MCF 10A (cell line): ENCODE data around the gene ANK2. TPM values are rescaled to one million over a fixed set of nuclear protein-coding genes. Genes with fewer than 3 reads are reported as not detected.

Experiments
- BruUV-seq: library from RNA; stranded (reverse); fragments of 400-500 nt; replicated peaks from 2 replicates; lab custom pipeline; 2021; lab: Mats Ljungman, UMichigan
- CTCF ChIA-PET: fragments of 300-600 bp; sonication (Branson Sonifier 250); formaldehyde crosslinking; extraction: SDS; loops from one replicate; lab custom pipeline; 2021; ENCODE audit warnings: antibody characterized with exemption, inconsistent platforms; lab: Yijun Ruan, JAX
- POLR2A ChIA-PET: fragments of 300-600, 350-650 bp; sonication (Branson Sonifier 250); formaldehyde crosslinking; extraction: SDS; loops from one replicate; lab custom pipeline; 2020; ENCODE audit warnings: antibody characterized with exemption, inconsistent platforms; lab: Yijun Ruan, JAX
- DNase-seq: peaks from one replicate; pipeline ENCODE4 v3.0.0-alpha.2; 2018; ENCODE audit not compliant: unreplicated experiment
- H3K27ac Mint-ChIP-seq: one replicate; pipeline ENCODE4 v1.8.0; 2022; ENCODE audit warnings: mild to moderate bottlenecking, low read depth, mixed read lengths; ENCODE audit not compliant: unreplicated experiment
- H3K27me3 Mint-ChIP-seq: one replicate; pipeline ENCODE4 v1.8.0; 2022; ENCODE audit warnings: mixed read lengths; ENCODE audit not compliant: insufficient read depth, unreplicated experiment
- H3K36me3 Mint-ChIP-seq: one replicate; pipeline ENCODE4 v1.8.0; 2022; ENCODE audit warnings: mild to moderate bottlenecking, moderate library complexity, mixed read lengths; ENCODE audit not compliant: insufficient read depth, unreplicated experiment
- H3K4me1 Mint-ChIP-seq: one replicate; pipeline ENCODE4 v1.8.0; 2022; ENCODE audit warnings: mixed read lengths; ENCODE audit not compliant: insufficient read depth, unreplicated experiment
- H3K4me3 Mint-ChIP-seq: one replicate; pipeline ENCODE4 v1.8.0; 2022; ENCODE audit warnings: mild to moderate bottlenecking, moderate library complexity, mixed read lengths; ENCODE audit not compliant: unreplicated experiment
- H3K9me3 Mint-ChIP-seq: one replicate; pipeline ENCODE4 v1.8.0; 2022; ENCODE audit warnings: mixed read lengths; ENCODE audit not compliant: unreplicated experiment
- intact Hi-C: fragments of 100-400 bp; cut with micrococcal nuclease; formaldehyde crosslinking; loops from 2 replicates; pipeline ENCODE4 v1.14.1; 2022
- total RNA-seq: library from RNA; stranded (reverse); gene quantifications from 2 replicates; pipeline ENCODE4 v1.2.3, GENCODE V29; 2022
- TF ChIP-seq, protein P1 (sequence below): fragments of 200-600 bp; IDR thresholded peaks from one replicate; pipeline ENCODE4 v1.8.0; 2022; ENCODE audit warnings: antibody characterized with exemption, mild to moderate bottlenecking; ENCODE audit not compliant: unreplicated experiment

The ANK2 gene
- total RNA-seq, 1 experiment from 2014 or later: 37.4 TPM

DNA sequence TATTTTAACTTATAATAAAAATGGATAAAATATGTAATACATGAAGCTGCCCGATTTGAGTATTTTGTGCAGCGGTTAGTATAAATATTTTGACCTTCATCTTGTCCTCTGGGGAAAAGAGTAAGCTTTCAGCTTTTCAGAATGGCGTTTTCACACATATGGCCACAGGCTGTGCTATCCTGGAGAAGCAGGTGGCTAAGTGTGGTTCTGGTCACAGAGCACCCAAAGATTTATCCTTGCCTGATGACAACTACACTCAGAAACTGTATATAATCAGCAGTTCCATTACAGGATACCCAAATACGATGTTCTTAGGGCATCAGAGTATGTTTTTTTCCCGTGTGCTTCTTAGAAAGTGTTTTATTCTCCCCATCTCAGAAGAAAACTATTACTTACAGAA, 42.3 kb upstream of the ANK2 start:
- Mint-ChIP-seq H3K4me3 (no peak overlapping the region), H3K36me3 (no peaks in the 10 kb centered on the region), H3K9me3 (no peaks in the 10 kb centered on the region), H3K27me3 (no peaks in the 10 kb centered on the region), H3K27ac (no peak overlapping the region), H3K4me1 (no peaks in the 10 kb centered on the region)
- ChIA-PET CTCF (no interaction called here), POLR2A (no interaction called here)
- DNase-seq: no peak
- no TSS peak for BruUV-seq
- intact Hi-C loops: no loop called here
- TF ChIP-seq, protein P1, sequence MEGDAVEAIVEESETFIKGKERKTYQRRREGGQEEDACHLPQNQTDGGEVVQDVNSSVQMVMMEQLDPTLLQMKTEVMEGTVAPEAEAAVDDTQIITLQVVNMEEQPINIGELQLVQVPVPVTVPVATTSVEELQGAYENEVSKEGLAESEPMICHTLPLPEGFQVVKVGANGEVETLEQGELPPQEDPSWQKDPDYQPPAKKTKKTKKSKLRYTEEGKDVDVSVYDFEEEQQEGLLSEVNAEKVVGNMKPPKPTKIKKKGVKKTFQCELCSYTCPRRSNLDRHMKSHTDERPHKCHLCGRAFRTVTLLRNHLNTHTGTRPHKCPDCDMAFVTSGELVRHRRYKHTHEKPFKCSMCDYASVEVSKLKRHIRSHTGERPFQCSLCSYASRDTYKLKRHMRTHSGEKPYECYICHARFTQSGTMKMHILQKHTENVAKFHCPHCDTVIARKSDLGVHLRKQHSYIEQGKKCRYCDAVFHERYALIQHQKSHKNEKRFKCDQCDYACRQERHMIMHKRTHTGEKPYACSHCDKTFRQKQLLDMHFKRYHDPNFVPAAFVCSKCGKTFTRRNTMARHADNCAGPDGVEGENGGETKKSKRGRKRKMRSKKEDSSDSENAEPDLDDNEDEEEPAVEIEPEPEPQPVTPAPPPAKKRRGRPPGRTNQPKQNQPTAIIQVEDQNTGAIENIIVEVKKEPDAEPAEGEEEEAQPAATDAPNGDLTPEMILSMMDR: no peak

DNA sequence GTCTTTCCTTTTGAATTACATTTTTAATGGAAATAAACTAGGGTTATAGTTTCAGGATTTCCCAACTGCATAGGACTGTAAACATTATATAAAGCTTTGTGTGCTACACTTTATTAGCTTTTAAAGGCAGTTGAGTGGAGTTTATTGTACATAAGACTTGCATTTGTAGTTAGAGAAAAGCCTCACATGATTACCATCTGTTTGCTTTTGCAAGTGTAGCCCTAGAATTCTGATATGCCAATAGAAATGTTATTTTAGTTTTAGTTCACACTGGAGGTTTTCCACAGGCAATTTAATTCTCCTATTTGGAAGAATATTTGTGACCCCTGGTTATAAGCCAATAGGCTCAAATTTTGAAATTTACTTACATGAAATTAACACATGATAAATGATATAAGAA, 41.3 kb upstream of the ANK2 start:
- CTCF ChIA-PET: interaction anchor here (0.6 kb wide), 1 partner anchor 56 kb away, joined by 3 read pairs; no protein-coding TSS in a partner anchor
- intact Hi-C loops: no loop called here
- POLR2A ChIA-PET: no interaction called here
- Mint-ChIP-seq H3K27me3 (no peaks in the 10 kb centered on the region), H3K36me3 (no peaks in the 10 kb centered on the region), H3K9me3 (no peaks in the 10 kb centered on the region), H3K27ac (no peak overlapping the region), H3K4me1 (no peaks in the 10 kb centered on the region), H3K4me3 (no peak overlapping the region)
- TF ChIP-seq, protein P1: no peak
- no peak for DNase-seq
- no TSS peak for BruUV-seq

DNA sequence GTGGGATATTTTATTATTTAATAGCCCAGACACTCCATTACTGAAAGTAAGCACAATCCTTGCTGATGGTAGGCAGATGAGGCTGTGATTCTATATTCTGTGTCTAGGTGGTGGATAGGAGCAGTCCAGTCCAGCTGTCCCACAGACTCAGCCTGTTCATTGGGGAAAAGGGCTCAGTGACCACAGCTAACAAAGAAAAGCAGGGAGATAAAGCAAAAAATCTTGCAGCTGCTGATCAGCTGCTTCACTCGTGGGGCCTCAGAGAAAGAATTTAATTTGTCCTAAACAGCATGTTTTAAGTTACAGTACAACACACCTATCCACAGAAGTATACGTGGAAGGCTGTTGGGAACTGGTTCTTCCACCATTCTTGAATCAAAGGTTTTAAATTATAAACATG, 40.7 kb upstream of the ANK2 start:
- Mint-ChIP-seq H3K36me3 (no peaks in the 10 kb centered on the region), H3K27ac (no peak overlapping the region), H3K4me1 (no peaks in the 10 kb centered on the region), H3K27me3 (no peaks in the 10 kb centered on the region), H3K9me3 (no peaks in the 10 kb centered on the region), H3K4me3 (no peak overlapping the region)
- intact Hi-C loops: no loop called here
- TF ChIP-seq, protein P1: no peak
- DNase-seq: no peak
- ChIA-PET CTCF (interaction anchor here (0.6 kb wide), 1 partner anchor 56 kb away, joined by 3 read pairs; no protein-coding TSS in a partner anchor), POLR2A (no interaction called here)
- BruUV-seq: no TSS peak

DNA sequence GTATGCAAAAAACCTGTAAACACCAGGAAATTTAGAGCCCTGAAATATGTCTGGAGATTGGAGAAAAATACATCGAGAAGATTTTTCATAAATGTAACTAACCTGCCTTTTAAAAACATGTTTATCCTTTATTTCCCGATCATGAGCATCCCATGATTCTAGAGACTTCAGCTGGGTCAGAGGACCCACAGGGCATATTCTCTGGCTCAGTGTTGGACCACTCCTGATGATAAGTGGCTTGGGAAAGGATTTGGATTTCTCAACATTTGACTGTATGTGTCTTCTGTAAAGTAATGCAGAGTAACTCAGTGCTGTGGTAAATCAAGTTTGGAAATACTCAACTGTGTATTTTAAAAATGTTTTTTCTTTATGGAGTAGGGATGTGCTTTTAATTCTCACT, 40.0 kb upstream of the ANK2 start:
- Mint-ChIP-seq H3K27me3 (no peaks in the 10 kb centered on the region), H3K36me3 (no peaks in the 10 kb centered on the region), H3K9me3 (no peaks in the 10 kb centered on the region), H3K4me1 (no peaks in the 10 kb centered on the region), H3K4me3 (no peak overlapping the region), H3K27ac (no peak overlapping the region)
- intact Hi-C loops: no loop called here
- ChIA-PET CTCF (no interaction called here), POLR2A (no interaction called here)
- TF ChIP-seq, protein P1: no peak
- no TSS peak for BruUV-seq
- no peak for DNase-seq
